GM18861 (cell line): Measurements from ENCODE around the gene KLHL17.
A peak's percentile ranks its signal among the peaks of the same experiment; 100 is the strongest.

Experiments used
- ATAC-seq: cut with Tn5 transposase; IDR thresholded peaks from one replicate; pipeline ENCODE4 v1.9.1; 2021; ENCODE audit not compliant: unreplicated experiment

Gene KLHL17

GRCh38 chr1:947958-948357, 12.4 kb upstream of the KLHL17 start:
- no peak for ATAC-seq

DNA sequence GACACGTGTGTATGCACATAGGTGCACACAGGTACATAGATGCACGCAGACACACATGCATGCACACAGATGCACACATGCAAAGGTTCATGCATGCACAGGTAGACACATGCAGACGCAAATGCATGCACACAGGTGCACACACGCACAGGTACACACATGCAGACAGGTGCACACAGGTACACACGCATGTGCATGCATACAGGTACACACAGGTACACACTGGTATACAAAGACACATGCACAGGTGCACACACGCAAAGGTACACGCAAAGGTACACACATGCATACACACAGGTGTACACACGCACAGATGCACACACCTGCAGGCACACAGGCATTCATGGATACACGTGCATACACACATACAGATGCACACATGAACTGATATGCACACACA, 10.1 kb upstream of the KLHL17 start:
- ATAC-seq = no peak

DNA sequence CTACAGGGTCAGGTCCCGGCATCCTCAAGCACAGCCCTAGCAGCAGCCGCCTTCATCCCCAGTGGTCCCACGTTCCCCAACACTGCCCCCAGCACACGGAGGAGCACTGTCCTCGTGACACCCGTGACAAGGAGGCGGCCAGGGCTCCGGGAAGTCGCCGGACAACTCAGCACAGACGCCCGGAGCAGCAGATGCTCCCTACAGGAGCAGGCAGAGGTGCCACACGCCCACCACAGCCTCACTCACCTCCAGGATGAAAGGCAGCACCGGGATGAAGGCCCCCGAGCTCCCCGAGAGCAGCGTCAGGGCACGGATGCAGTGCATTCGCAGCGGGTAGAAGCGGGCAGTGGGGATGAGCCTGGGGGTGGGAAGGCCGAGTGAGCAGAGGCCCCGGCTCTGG, 9.5 kb upstream of the KLHL17 start:
- ATAC-seq = no peak

- ATAC-seq = no peak
These were observed 9.0 kb upstream of the KLHL17 start for GRCh38 chr1:951364-951763.

GRCh38 chr1:952201-952600, 8.2 kb upstream of the KLHL17 start:
- no peak for ATAC-seq

DNA sequence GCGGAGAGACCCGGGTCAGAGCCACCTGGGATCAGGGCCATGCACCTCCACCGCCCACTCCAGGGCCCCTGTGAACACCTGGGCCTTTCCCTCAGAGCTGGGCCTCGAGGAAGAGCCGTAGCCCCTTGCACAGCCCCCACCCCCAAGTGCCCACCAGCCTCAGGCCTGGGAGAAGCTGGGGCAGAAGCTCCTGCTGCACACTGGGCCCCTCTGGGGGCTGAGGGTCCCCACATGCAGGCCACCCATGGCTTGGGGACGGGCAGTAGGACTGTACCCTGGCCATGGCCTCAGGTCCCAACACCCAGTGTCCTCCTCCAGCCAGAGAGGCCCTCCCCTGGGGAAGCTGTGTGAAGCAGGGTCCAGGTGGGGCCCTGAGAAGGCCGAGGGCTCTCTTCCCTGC, 7.8 kb upstream of the KLHL17 start:
- ATAC-seq = no peak

DNA sequence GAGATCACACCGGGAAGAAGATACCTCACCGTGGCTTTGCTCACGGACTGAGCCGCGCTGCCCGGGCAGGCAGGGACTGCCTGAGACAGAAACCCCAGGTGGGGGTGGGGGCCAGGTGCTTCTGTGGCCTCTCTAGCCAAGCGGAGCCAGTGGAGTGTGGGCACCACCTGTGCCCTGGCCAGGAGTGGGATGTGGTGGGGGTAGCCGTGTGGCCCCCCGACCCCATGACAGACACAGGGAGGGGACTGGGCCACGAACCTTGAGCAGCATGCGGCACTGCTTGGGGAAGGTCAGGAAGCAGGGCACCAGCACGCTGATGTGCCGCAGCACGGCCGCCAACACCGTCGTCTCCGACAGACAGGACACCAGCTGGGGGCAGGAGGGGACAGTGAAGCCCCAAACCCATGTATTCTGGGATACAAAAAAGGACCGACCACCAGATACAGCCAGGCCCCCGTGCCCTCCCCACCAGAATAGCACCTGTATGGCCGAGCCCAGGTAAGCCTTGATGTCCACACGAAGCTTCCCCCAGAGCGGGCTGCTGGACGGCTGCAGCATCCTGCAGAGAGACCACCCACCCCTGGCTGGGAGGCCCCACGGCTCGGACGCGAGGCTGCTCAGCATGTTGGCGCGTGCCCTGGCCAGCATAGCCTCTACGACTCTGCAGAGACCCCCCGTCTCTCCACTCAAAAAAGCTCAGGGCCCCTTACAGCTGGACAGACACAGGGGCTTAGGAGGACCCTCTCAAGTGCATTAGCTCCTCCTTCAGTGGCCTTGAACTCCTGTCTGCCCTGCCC, 6.7 kb upstream of the KLHL17 start:
- ATAC-seq = no peak

GRCh38 chr1:954927-955326, 5.5 kb upstream of the KLHL17 start:
- ATAC-seq = no peak

DNA sequence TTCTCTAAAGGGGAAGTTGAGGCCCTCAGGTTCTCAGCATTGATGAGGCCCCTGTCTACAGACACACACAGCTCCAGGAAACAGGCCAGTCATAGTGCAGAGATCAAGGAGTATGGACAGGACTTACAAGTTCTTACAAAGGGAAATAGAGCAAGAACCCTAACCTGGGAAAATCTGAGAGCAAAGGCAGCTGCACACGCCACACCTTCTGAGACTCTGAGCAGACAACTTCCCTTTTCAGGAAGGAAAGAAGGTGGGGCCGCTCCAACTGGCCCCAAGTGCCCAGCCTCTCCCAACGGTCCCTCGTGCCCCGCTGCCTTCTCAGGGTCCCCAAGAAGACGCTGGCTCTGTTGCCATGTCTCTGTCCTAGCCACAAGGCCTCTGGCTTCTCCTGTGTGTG, 4.9 kb upstream of the KLHL17 start:
- ATAC-seq = no peak

DNA sequence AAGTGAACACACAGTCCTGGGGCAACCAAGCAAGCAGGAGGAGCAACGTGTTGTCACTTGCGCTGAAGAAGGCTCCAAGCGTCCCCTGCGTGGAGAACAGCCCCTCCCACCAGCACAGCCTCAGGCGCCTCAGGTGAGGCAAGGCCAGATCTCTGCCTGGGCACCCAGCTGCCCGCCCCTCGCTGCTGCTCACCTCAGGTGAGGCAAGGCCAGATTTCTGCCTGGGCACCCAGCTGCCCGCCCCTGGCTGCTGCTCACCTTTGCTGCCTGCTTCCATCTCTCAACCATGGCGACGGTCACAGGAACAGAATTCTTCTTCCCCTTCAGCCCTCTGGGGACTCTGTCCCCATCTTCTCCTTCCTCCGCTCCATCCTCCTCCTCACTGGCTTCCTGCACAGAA, 3.7 kb upstream of the KLHL17 start:
- no peak for ATAC-seq

GRCh38 chr1:958823-959730, 1.3 kb upstream of the KLHL17 start, which contains the start of gene NOC2L:
NOC2L (minus strand) TSS chr1:959256; CDS start chr1:959240, 16 bp downstream.
- peak; percentile 61 for ATAC-seq

GRCh38 chr1:959731-960362, 537 bp upstream of the KLHL17 start:
- no peak for ATAC-seq

DNA sequence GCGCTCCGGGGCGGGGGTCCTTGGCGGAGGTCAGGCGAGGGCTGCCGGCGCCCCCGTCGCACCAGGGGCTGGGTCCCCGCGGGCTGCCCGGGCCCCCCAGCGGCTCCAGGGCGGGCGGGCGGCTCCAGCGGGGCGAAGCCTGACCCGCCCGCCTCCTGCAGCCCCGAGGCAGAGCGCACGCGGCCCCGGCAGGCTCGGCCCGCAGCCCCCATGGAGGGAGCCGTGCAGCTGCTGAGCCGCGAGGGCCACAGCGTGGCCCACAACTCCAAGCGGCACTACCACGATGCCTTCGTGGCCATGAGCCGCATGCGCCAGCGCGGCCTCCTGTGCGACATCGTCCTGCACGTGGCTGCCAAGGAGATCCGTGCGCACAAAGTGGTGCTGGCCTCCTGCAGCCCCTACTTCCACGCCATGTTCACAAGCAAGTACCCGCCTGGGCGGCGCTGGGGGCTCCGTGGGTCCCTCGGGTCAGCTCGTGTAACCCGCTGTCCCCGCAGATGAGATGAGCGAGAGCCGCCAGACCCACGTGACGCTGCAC, 817 bp downstream of the KLHL17 start:
- ATAC-seq = no peak

- no peak for ATAC-seq
These were observed 2.3 kb downstream of the KLHL17 start for GRCh38 chr1:962381-963300.

DNA sequence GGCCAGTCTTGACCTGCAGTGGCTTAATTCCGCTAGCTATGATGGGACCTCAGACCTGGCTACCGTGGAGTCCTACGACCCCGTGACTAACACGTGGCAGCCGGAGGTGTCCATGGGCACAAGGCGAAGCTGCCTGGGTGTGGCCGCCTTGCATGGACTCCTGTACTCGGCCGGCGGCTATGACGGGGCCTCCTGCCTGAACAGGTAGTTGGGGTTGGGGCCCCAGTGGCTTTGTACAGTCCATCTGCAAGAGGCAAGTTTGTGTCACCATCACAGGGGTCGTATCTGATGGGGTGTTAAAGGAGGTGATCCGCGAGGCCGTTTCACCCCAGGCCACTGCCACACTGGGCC, 2.9 kb downstream of the KLHL17 start:
- no peak for ATAC-seq

DNA sequence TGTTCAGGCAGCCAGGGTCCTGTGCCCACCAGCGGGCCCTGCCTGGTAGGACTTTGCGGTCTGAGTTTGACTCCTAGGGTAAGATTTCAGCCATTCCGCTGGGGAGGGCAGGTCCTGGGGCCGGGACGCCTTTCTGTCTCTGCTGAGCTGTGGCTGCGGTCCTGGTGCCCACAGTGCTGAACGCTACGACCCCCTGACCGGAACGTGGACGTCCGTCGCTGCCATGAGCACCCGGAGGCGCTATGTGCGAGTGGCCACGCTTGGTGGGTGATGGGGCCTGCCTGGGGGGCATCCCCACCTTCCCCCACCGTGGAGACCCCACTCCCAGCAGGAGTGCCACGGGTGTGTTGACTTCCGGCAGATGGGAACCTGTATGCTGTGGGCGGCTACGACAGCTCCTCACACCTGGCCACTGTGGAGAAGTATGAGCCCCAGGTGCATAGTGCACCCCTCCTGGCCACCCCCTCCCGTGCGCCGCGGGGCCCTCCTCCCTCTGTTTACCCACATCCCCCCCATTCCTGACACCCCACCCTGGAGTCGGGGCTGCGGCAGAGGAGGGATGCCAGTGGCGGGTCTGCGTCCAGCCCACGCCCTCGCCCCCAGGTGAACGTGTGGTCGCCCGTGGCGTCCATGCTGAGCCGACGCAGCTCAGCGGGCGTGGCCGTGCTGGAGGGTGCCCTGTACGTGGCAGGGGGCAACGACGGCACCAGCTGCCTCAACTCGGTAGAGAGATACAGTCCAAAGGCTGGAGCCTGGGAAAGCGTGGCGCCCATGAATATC, 3.6 kb downstream of the KLHL17 start:
- no peak for ATAC-seq

DNA sequence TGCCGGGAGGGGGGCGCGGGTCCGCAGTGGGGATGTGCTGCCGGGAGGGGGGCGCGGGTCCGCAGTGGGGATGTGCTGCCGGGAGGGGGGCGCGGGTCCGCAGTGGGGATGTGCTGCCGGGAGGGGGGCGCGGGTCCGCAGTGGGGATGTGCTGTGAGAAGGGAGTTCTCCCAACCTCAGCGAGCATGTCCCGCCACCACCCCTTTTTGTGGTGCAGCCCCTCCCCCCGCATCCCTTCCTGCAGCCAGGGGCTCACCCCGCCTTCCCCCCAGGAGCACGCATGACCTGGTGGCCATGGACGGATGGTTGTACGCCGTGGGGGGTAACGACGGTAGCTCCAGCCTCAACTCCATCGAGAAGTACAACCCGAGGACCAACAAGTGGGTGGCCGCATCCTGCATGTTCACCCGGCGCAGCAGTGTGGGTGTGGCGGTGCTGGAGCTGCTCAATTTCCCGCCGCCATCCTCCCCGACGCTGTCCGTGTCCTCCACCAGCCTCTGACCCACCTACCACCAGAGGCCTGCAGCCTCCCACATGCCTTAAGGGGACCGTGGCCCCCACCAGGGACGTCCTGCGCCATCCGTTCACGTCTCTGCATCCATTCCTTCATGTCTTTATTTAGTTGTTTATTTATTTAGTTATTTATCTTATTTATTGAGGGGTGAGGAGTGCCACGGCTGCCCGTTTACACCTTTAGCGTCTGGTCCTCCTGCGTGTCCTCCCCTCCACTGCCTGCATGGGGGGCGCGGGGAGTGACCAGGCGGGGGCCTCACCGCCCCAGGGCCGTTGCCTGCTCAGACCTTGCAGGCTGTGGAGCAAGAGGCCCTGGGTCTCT, 4.5 kb downstream of the KLHL17 start:
- ATAC-seq = no peak

- no peak for ATAC-seq
These were observed 5.2 kb downstream of the KLHL17 start for GRCh38 chr1:965526-966134.
